HG02588 (cell line): ENCODE measurements around the gene MBNL1.

ENCODE experiments used
- ATAC-seq: cut with Tn5 transposase; IDR thresholded peaks from one replicate; pipeline ENCODE4 v1.9.1; 2021; ENCODE audit warnings: mild to moderate bottlenecking, moderate library complexity; ENCODE audit not compliant: unreplicated experiment

MBNL1 gene

GRCh38 chr3:152268555-152269055 is at the start of gene MBNL1:
MBNL1 (plus strand) TSS chr3:152268929; CDS start chr3:152300194, 31,265 bp downstream.
- ATAC-seq, result peak; percentile 64

DNA sequence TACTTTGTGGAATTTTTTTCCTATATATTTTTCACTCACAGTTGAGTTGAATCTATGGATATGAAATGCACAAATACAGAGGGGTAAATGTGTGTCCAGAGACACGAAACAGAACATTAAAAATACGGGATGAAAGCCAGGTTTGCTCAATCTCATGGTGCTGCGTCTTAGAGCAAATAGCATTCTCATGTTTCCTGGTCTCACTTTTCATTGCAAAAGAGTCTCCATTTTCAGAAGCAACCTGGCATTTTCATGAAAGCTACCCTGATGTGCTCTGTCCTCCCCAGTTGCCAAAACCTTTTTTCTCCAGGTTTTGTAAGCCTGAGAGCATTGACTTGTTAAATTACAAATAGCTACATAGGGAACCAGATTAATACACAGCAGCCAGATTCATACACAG is 49.5 kb upstream of the MBNL1 start:
- ATAC-seq, result no peak

DNA sequence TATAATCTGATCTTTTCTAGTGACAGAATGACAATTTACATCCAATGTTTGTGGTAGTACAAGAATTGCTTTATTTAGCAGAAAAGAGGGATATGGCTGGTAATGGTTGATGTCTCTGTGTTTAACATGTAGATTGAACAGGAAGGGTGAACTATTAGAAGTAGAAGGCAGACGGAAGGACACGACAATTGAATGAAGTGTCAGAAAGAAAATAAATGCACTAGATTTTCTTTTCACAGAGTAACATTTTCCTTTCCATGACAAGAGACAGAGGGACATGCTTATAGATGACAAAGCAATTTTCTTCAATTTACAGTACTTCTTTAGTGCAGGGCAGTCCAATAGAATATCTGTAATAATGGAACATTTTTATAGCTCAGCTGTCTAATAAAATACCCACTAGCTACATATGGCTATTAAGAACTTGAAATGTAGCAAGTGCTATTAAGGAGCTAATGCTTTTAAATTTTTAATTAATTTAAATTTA is 48.9 kb upstream of the MBNL1 start:
- ATAC-seq, result no peak

- no peak for ATAC-seq
These were observed 46.4 kb upstream of the MBNL1 start for GRCh38 chr3:152222327-152222726.

DNA sequence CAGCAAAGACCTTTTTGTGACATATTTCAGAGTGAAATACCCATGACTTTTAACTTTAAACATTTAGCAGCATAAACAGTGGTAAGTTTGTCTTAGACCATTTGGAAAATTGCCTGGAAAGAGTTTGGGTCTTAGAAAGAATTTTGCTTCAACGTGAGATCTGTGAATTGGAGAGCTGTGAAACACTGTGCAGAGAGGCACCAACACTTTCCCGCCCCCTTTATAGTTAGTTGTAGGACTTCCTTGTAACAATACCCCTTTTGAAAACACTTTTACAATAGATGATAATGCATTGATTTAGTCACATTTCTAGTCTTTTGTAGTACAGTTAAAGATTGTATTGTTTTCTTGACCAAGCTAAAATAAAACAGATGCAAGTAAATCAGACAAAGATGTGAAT is 43.5 kb upstream of the MBNL1 start:
- no peak for ATAC-seq

DNA sequence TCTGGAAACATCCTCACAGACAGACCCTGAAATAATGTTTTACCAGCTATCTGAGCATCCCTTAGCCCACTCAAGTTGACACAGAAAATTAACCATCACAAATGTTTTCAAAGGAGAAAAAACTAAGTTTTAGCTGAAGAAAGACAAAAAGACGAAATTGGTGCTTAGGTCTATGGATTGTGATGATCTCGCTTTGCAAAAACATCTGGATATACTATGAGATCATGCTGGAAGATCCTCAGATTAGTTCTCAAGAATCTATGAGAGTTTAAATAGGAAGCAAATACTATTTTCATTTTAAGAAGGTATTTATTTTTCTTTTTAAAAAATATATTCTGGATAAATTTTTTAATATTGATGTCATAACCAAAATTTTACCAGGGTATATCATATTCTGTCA is 42.6 kb upstream of the MBNL1 start:
- ATAC-seq, result no peak

DNA sequence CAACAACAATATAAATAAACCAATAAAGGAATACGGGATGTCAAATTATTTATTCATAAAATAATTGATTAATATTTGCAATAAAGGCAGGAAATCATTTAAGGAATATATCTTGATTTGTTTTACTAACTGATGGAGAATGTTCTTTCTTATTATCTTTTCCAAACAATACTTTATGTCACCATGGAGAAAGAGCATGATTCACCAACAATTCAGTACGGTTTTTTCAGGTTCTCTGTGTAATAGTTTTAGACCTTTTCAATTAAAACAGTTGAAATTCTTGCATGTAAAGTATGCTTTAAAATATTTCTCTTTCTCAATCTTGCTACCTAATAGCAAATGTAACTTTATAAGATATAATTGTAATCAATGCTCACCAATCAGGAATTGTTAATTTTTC is 41.7 kb upstream of the MBNL1 start:
- no peak for ATAC-seq

GRCh38 chr3:152229692-152230091 is 39.0 kb upstream of the MBNL1 start:
- ATAC-seq, result no peak

DNA sequence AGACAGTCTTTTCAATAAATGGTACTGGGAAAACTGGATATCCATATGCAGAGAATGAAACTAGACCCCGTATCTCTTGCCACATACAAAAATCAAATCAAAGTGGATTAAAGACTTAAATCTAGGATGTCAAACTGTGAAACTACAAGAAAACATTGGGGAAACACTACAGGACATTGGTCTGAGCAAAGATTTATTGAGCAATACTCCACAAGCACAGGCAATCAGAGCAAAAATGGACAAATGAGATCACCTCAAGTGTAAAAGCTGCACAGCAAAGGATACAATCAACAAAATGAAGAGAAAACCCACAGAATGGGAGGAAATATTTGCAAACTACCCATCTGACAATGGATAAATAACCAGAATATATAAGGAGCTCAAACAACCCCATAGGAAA is 38.4 kb upstream of the MBNL1 start:
- ATAC-seq, result no peak

GRCh38 chr3:152232001-152232400 is 36.7 kb upstream of the MBNL1 start:
- no peak for ATAC-seq

DNA sequence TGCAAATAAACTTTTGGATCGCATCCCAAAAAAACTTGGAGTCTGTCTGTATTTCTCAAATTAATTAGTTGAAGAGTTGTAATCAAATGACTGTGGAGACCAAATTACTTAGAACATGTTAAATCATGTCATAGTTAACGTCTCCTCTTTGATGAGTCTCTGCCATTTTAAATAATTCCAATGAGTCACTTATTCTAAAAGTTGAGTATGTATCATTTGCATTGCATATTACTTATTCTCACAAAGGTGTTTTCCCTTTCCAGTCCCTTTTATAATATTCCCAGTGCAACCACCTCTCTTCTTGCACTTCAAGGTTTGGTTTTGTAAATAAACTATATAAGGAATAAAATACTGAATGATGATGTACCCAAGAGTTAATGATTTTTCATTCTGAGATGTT is 36.0 kb upstream of the MBNL1 start:
- ATAC-seq, result no peak

GRCh38 chr3:152234657-152235375 is 33.9 kb upstream of the MBNL1 start:
- no peak for ATAC-seq

DNA sequence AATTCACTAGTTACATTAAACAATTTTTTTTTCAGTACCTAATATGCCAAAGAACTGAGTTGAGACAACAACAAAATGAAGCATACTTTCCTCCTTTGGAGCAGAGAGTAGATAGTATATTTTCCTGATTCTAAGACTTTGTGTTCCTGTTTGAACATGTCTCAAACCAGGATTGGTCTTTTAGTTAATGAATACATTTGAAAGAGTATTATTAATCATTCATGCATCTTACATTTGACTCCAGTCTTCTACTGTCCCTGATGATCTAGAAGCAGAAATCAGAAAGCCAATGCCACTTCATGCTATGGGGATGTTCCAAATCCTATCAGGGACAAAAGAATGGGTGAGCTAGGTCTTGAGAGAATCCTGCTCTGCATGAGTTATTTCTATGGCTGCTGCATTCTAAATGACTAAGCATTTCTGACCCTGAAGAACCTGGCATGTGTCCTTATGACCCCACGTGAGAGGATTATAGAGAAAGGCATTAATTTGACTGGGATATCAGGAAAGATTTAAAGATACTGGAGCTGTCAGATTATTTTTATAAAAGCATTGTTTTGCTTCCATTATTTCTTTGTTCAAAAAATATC is 32.9 kb upstream of the MBNL1 start:
- no peak for ATAC-seq

DNA sequence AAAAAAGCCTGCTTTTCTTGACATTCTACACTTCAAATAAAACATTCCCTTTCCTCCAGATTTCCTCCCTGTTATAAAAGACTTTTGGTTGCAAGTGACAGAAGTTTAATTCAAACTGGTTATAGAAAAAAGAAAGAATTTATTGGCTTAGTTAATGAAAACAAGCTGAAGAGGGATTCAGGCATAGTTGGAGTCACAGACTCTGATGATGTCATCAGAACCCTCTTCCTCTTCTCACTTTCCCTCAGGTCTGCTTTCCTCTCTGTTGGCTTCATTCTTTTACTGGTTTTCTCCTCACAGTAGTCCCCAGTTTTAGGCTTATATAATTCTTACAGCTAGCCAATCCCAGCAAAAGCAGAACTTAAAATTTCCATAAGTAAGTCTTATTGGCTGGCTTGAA is 32.0 kb upstream of the MBNL1 start:
- no peak for ATAC-seq

DNA sequence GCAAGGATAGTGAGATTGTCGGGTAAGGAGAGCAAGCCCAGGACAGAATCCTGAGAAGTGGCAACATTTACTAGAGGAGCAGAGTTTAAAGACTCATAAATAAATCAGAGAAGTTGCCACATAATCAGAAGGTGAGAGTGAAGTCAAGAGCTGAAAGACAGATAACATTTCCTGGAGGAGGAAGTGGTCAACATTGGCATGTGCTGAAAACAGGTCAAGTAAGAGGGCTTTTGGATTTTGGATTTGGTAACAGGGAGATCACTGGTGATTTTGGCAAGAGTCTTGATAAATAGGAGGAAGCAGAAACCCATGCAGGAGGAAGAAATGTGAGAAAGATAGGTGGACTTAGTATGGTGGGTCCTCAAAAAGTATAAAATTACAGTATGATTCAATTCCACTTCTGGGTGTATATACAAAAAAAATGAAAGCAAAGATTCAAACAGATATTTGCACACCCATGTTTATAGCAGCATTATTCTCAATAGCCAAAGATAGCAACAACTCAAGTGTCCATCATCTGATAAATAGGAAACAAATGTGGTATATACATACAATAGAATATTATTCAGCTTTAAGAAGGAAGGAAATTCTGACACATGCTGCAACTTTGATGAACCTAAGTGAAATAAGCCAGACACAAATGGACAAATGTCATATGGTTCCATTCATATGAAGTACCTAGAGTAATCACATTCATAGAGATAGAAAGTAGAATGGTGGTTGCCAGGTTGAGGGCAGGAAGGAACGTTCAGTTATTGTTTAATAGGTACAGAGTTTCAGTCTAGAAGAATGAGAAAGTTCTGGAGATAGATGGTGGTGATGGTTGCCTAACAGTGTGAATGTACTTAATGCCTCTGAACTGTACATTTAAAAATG is 27.3 kb upstream of the MBNL1 start:
- ATAC-seq, result peak; percentile 64

GRCh38 chr3:152243301-152243711 is 25.4 kb upstream of the MBNL1 start:
- peak; percentile 67 for ATAC-seq

- peak; percentile 23 for ATAC-seq
These were observed 24.8 kb upstream of the MBNL1 start for GRCh38 chr3:152243721-152244516.

DNA sequence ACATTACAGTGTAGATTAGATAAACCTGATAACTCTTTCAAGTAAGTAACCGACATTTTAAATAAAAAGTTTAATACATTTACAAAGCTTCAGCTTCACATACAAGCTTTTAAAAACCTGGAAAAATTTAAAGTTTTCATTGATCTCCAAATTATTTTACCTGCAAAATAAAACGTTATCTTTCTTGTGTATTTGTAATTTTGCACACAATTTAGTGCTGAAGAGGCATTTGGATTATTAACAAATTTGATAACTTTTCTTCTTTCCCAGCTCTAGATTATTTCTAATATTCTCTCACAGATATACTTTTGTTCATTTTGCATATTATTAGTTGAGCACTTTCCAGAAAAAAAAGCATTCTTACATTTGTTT is 24.2 kb upstream of the MBNL1 start:
- no peak for ATAC-seq

- no peak for ATAC-seq
These were observed 23.1 kb upstream of the MBNL1 start for GRCh38 chr3:152245498-152246170.

DNA sequence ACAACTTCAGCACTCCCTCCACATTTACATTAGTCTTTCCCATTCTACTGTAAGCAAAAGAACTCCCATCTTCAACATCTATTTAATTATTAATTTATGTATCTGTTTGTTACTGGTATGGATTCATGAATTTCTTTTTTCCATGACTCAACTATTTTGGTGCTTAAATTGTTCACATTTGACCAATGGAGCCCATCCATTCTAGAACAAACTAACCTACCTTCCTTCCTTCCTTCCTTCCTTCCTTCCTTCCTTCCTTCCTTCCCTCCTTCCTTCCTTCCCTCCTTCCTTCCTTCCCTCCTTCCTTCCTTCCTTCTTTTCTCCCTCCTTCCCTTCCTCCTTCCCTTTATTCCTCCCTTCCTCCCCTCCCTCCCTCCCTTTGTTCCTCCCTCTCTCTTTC is 16.8 kb upstream of the MBNL1 start:
- no peak for ATAC-seq
